GM23338 (cell line): ENCODE data around the gene CRK. TPM values are rescaled to one million over a fixed set of nuclear protein-coding genes. Genes with fewer than 3 reads are reported as not detected.
A peak's percentile ranks its signal among the peaks of the same experiment; 100 is the strongest.

Experiments used
- ATAC-seq: fragments of 200-7000 bp; cut with Tn5 transposase; 3 replicates; pipeline ENCODE4 v1.9.1; 2020
- DNase-seq: peaks from one replicate; pipeline ENCODE4 v3.0.0-alpha.2; 2015; ENCODE audit warnings: low spot score
- H2AFZ ChIP-seq: fragments of 200-600 bp; sonication (generic); 2 replicates; pipeline ENCODE4 v1.8.0; 2016; ENCODE audit warnings: antibody characterized with exemption, mild to moderate bottlenecking, moderate library complexity
- H3F3A ChIP-seq: fragments of 200-600 bp; sonication (generic); replicated peaks from 2 replicates; pipeline ENCODE4 v1.8.0; 2017; ENCODE audit warnings: antibody characterized with exemption, mixed run types, low read depth
- H3K27ac ChIP-seq: fragments of 200-600 bp; sonication (generic); 2 replicates; pipeline ENCODE4 v1.6.1; 2016; ENCODE audit warnings: low read depth
- H3K27me3 ChIP-seq: fragments of 200-600 bp; sonication (generic); 2 replicates; pipeline ENCODE4 v1.8.0; 2016; ENCODE audit warnings: mild to moderate bottlenecking, mixed run types, moderate library complexity; ENCODE audit not compliant: insufficient read depth
- H3K36me3 ChIP-seq: fragments of 200-600 bp; sonication (generic); 2 replicates; pipeline ENCODE4 v1.8.0; 2016; ENCODE audit warnings: mild to moderate bottlenecking; ENCODE audit not compliant: insufficient read depth
- H3K4me1 ChIP-seq: fragments of 200-600 bp; sonication (generic); 2 replicates; pipeline ENCODE4 v1.8.0; 2016; ENCODE audit warnings: mild to moderate bottlenecking, moderate library complexity; ENCODE audit not compliant: insufficient read depth
- H3K4me2 ChIP-seq: fragments of 200-600 bp; sonication (generic); 2 replicates; pipeline ENCODE4 v1.7.1; 2017; ENCODE audit warnings: mixed run types
- H3K4me3 ChIP-seq: fragments of 200-600 bp; sonication (generic); 2 replicates; pipeline ENCODE4 v1.6.1; 2016; ENCODE audit warnings: mixed run types
- H3K79me2 ChIP-seq: fragments of 200-600 bp; sonication (generic); replicated peaks from 2 replicates; pipeline ENCODE4 v1.8.0; 2017; ENCODE audit warnings: mild to moderate bottlenecking; ENCODE audit not compliant: insufficient read depth
- H3K9me2 ChIP-seq: fragments of 200-600 bp; sonication (generic); 2 replicates; pipeline ENCODE4 v1.8.0; 2017; ENCODE audit not compliant: insufficient read depth
- H4K20me1 ChIP-seq: fragments of 200-600 bp; sonication (generic); replicated peaks from 2 replicates; pipeline ENCODE4 v1.8.0; 2017; ENCODE audit warnings: mild to moderate bottlenecking; ENCODE audit not compliant: insufficient read depth
- H3K27ac Mint-ChIP-seq: 2 replicates; pipeline ENCODE4 v1.8.0; 2020; ENCODE audit warnings: inconsistent platforms, mild to moderate bottlenecking, moderate library complexity, mixed read lengths
- H3K27me3 Mint-ChIP-seq: 3 replicates; pipeline ENCODE4 v1.8.0; 2022; ENCODE audit warnings: low read depth, mild to moderate bottlenecking, moderate library complexity, mixed read lengths, inconsistent platforms; ENCODE audit not compliant: insufficient read depth, poor library complexity
- H3K36me3 Mint-ChIP-seq: 3 replicates; pipeline ENCODE4 v1.8.0; 2021; ENCODE audit warnings: low read depth, mild to moderate bottlenecking, inconsistent platforms, moderate library complexity, mixed read lengths
- H3K4me1 Mint-ChIP-seq: 3 replicates; pipeline ENCODE4 v1.8.0; 2020; ENCODE audit warnings: mild to moderate bottlenecking, inconsistent platforms, mixed read lengths
- H3K4me3 Mint-ChIP-seq: 3 replicates; pipeline ENCODE4 v1.8.0; 2021; ENCODE audit warnings: moderate library complexity, mild to moderate bottlenecking, inconsistent platforms, mixed read lengths
- H3K9me3 Mint-ChIP-seq: 3 replicates; pipeline ENCODE4 v1.8.0; 2020; ENCODE audit warnings: moderate library complexity, mild to moderate bottlenecking, inconsistent platforms, mixed read lengths
- CREB1 ChIP-seq: fragments of 250-450 bp; sonication (Bioruptor Pico); IDR thresholded peaks from 2 replicates; pipeline ENCODE4 v1.5.0; 2020; ENCODE audit warnings: low read depth, mild to moderate bottlenecking, moderate library complexity
- CTCF ChIP-seq, 2 experiments: fragments of 200-600 bp in 1 of 2; sonication (generic) in 1 of 2; conservative IDR thresholded peaks; 2 replicates each; pipeline versions ENCODE4 v1.5.1 to v1.6.1; 2016 to 2017; ENCODE audit warnings: antibody characterized with exemption in 2 of 2, low read depth in 2 of 2, mild to moderate bottlenecking in 2 of 2, moderate library complexity in 1 of 2
- ETS1 ChIP-seq: IDR thresholded peaks from 2 replicates; pipeline ENCODE4 v1.6.1; 2016; ENCODE audit warnings: antibody characterized with exemption
- EZH2 ChIP-seq: fragments of 200-600 bp; sonication (generic); IDR thresholded peaks from one replicate; pipeline ENCODE4 v1.8.0; 2017; ENCODE audit warnings: antibody characterized with exemption, mild to moderate bottlenecking, low read depth; ENCODE audit not compliant: unreplicated experiment
- EZH2phosphoT487 ChIP-seq: fragments of 200-600 bp; sonication (generic); IDR thresholded peaks from one replicate; pipeline ENCODE4 v1.8.1; 2018; ENCODE audit warnings: antibody characterized with exemption; ENCODE audit not compliant: unreplicated experiment
- JUNB ChIP-seq: IDR thresholded peaks from one replicate; pipeline ENCODE4 v1.6.1; 2016; ENCODE audit warnings: antibody characterized with exemption; ENCODE audit not compliant: unreplicated experiment
- NANOG ChIP-seq: IDR thresholded peaks from 2 replicates; pipeline ENCODE4 v1.6.1; 2016; ENCODE audit warnings: antibody characterized with exemption, borderline replicate concordance
- POLR2AphosphoS5 ChIP-seq: IDR thresholded peaks from 2 replicates; pipeline ENCODE4 v1.6.1; 2016; ENCODE audit warnings: antibody characterized with exemption, low read depth
- REST ChIP-seq: IDR thresholded peaks from one replicate; pipeline ENCODE4 v1.6.1; 2018; ENCODE audit warnings: antibody characterized with exemption; ENCODE audit not compliant: unreplicated experiment
- STAT1 ChIP-seq: IDR thresholded peaks from one replicate; pipeline ENCODE4 v1.6.1; 2016; ENCODE audit warnings: antibody characterized with exemption; ENCODE audit not compliant: unreplicated experiment
- ZNF114 ChIP-seq: fragments of 250-450 bp; sonication (Bioruptor Pico); IDR thresholded peaks from 2 replicates; pipeline ENCODE4 v1.5.0; 2020; ENCODE audit warnings: mild to moderate bottlenecking, moderate library complexity
- ZNF331 ChIP-seq: fragments of 250-450 bp; sonication (Bioruptor Pico); IDR thresholded peaks from 2 replicates; pipeline ENCODE4 v1.5.0; 2020; ENCODE audit warnings: low read depth, mild to moderate bottlenecking, moderate library complexity
- polyA plus RNA-seq: library from polyadenylated mRNA; unstranded; fragments of >200 nt; fragmentation: Nextera tagmentation; extraction: Ambion mirVana; gene quantifications from 2 replicates; pipeline ENCODE4 v1.2.1, GENCODE V29; 2016
- total RNA-seq: library from RNA; depleted of rRNA; stranded (reverse); fragments of >200 nt; shearing (Covaris generic); gene quantifications from 2 replicates; pipeline ENCODE4 v1.2.3, GENCODE V29; 2014

Gene CRK
- total and polyA plus RNA-seq, 2 experiments from 2014 or later: 32.6 to 59.8 TPM

- no peak for TF ChIP-seq CTCF (conservative IDR thresholded peaks at IDR 0.05; ENCODE audit: low read depth in 2 of 2)
Measured at GRCh38 chr17:1377334-1377733, 78.7 kb downstream of the CRK start (continued).

GRCh38 chr17:1376061-1376460 is 80.0 kb downstream of the CRK start:
- H3K36me3 ChIP-seq: no peaks in the 10 kb centered on the region
- peak overlapping the region; percentile 61; the same call in 1 of the 2 replicates for H3K27ac ChIP-seq
- no peak overlapping the region for H3K4me3 ChIP-seq
- DNase-seq (no peak), ATAC-seq (no peak)
- H3K79me2 ChIP-seq: peaks cover 100% of the 10 kb centered on the region
- H3K4me1 ChIP-seq: peaks cover 57% of the 10 kb centered on the region
- H3K4me2 ChIP-seq: no peak overlapping the region
- Mint-ChIP-seq H3K36me3 (peaks cover 31% of the 10 kb centered on the region), H3K27ac (no peak overlapping the region; the same call in 1 of the 2 replicates), H3K4me3 (no peak overlapping the region), H3K4me1 (peaks cover 55% of the 10 kb centered on the region), H3K27me3 (peaks cover 11% of the 10 kb centered on the region), H3K9me3 (no peaks in the 10 kb centered on the region)
- no peaks in the 10 kb centered on the region for H3K27me3 ChIP-seq
- H2AFZ ChIP-seq: no peak overlapping the region
- H4K20me1 ChIP-seq: peaks cover 98% of the 10 kb centered on the region
- peaks cover 21% of the 10 kb centered on the region for H3F3A ChIP-seq
- no peaks in the 10 kb centered on the region for H3K9me2 ChIP-seq
- no peak for TF ChIP-seq EZH2phosphoT487
- no peak for TF ChIP-seq NANOG
- TF ChIP-seq REST: no peak
- no peak for TF ChIP-seq CTCF (conservative IDR thresholded peaks at IDR 0.05; ENCODE audit: low read depth in 2 of 2)
- TF ChIP-seq ZNF114 (CRISPR knock-in tag): no peak
- TF ChIP-seq CREB1 (CRISPR knock-in tag): no peak
- TF ChIP-seq ETS1: no peak
- no peak for TF ChIP-seq POLR2AphosphoS5
- TF ChIP-seq STAT1: no peak
- TF ChIP-seq EZH2: no peak
- no peak for TF ChIP-seq JUNB
- no peak for TF ChIP-seq ZNF331
